Ascending aorta (tissue), 2 donors: ENCODE data around the gene ASPSCR1. TPM values are rescaled to one million over a fixed set of nuclear protein-coding genes. Genes with fewer than 3 reads are reported as not detected.
"Not testable (repeated sequence)": the region's sequence is repeated elsewhere in the genome, so short reads cannot be mapped to it uniquely, and the experiment has no call there.

Experiments
- DNase-seq, 2 donors: peaks; one replicate each; pipeline ENCODE4 v3.0.0-alpha.2; 2019; ENCODE audit warnings: low spot score in 2 of 2
- H3K27ac ChIP-seq, 2 donors: fragments of 200-600 bp; sonication (generic); one replicate each; pipeline ENCODE4 v1.5.1; 2016 to 2017; ENCODE audit warnings: mild to moderate bottlenecking in 1 of 2
- H3K27me3 ChIP-seq: fragments of 200-600 bp; sonication (generic); one replicate; pipeline ENCODE4 v1.5.1; 2017
- H3K36me3 ChIP-seq, 2 donors: fragments of 200-600 bp; sonication (generic); one replicate each; pipeline ENCODE4 v1.5.1; 2016
- H3K4me1 ChIP-seq, 2 donors: fragments of 200-600 bp; sonication (generic); one replicate each; pipeline ENCODE4 v1.5.1; 2016 to 2017; ENCODE audit warnings: mild to moderate bottlenecking in 1 of 2
- H3K4me3 ChIP-seq, 2 donors: fragments of 200-600 bp; sonication (generic); one replicate each; pipeline ENCODE4 v1.5.1; 2016 to 2017; ENCODE audit warnings: mild to moderate bottlenecking in 1 of 2
- H3K9me3 ChIP-seq, 2 donors: fragments of 200-600 bp; sonication (generic); one replicate each; pipeline ENCODE4 v1.5.1; 2016
- intact Hi-C: fragments of 100-400 bp; cut with DNase I; formaldehyde crosslinking; loops from one replicate; pipeline ENCODE4 v1.15.1; 2023
- total RNA-seq: library from RNA; depleted of rRNA; stranded (reverse); fragments of >200 nt; gene quantifications from one replicate; pipeline ENCODE4 v1.1.0, GENCODE V29; 2016
- TF ChIP-seq, protein P1 (sequence below), 3 experiments: fragments of 200-600 bp in 2 of 3; fragments of 450-650 bp in 1 of 3; sonication (generic) in 2 of 3; IDR thresholded peaks; one replicate each; pipeline ENCODE4 v1.5.1; 2016 to 2019; ENCODE audit warnings: antibody characterized with exemption in 3 of 3, mild to moderate bottlenecking in 1 of 3, moderate library complexity in 1 of 3

ASPSCR1 gene
- total RNA-seq, 1 donor from 2014 or later = 45.1 TPM

DNA sequence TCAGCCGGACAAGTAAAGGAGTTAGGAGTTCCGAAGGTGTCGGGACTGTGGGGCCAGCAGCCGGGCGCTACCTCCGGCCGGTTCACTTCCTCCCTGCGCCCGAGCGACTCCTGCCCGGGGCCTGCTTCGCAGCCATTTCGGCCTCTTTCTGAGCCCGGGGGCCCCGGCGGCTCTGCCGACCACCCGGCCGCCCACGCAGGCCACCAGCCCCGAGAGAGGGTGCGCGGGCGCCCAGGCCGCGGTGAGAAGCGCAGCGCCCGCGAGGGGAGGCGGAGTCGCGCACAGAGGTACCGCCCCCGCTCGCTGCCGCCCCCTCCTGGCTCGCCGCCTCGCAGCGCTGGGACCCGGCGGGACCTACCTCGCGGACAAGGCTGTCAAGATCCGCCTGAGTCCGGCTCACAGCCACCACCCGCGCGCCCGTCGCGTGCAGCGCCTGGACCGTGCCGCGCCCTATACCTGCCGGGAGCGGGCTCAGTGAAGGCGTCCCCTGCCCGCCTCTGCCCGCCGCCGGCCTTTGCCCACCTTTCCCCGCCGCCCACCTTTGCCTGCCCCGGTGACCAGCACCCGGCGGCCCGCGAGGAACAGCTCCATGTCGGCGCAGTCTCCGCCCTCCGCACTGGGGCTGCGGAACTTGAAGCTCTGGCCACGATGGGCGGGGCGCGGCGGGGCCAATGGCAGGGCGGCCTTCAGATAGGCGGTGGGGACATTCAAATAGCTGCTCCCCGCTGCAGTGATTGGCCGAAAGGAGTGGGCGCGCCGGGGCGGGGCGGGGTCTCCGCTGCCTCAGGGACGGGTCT lies 59.9 kb downstream of the ASPSCR1 start, which contains the start of gene DCXR:
Gene DCXR (minus strand): TSS at position 606 of the 797 bp plus-strand sequence. CDS start 15 bp downstream, at position 591.
- Histone ChIP-seq H3K27ac (peak within 1 kb of the TSS; percentile 83 to 93), H3K27me3 (peaks cover 3% of the 10 kb centered on the region), H3K9me3 (no peaks in the 10 kb centered on the region), H3K4me3 (peak within 1 kb of the TSS; percentile 72 to 75), H3K4me1 (peaks cover 12 to 16% of the 10 kb centered on the region in 2 donors), H3K36me3 (no peaks in the 10 kb centered on the region)
- peak; percentile 93 to 99 for DNase-seq
- TF ChIP-seq, protein P1, sequence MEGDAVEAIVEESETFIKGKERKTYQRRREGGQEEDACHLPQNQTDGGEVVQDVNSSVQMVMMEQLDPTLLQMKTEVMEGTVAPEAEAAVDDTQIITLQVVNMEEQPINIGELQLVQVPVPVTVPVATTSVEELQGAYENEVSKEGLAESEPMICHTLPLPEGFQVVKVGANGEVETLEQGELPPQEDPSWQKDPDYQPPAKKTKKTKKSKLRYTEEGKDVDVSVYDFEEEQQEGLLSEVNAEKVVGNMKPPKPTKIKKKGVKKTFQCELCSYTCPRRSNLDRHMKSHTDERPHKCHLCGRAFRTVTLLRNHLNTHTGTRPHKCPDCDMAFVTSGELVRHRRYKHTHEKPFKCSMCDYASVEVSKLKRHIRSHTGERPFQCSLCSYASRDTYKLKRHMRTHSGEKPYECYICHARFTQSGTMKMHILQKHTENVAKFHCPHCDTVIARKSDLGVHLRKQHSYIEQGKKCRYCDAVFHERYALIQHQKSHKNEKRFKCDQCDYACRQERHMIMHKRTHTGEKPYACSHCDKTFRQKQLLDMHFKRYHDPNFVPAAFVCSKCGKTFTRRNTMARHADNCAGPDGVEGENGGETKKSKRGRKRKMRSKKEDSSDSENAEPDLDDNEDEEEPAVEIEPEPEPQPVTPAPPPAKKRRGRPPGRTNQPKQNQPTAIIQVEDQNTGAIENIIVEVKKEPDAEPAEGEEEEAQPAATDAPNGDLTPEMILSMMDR (IDR thresholded peaks at IDR 0.05) = peak; percentile 71 to 83 (median 73)
- intact Hi-C loops = loop anchor here (1.0 kb wide), 2 partner anchors 14 to 61 kb away; partner anchors contain the start of genes FASN and LRRC45

DNA sequence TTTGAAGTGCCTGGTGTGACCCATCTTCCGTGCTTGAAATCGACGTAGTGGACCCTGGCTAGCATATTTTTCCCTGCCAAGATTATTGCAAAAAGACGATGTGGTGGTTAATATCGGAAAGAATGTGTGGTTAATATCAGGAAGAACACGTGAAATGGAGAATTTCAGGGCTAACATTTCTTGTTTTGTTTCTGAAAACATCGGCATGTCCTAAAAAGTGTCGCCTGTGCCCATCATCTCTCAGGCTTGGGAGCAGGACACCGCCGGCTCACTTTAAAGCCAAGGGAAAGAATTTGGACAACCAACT lies 60.4 kb downstream of the ASPSCR1 start:
- intact Hi-C loops = loop anchor here (1.0 kb wide), 2 partner anchors 15 to 60 kb away; partner anchors contain the start of genes FASN and LRRC45
- no peaks in the 10 kb centered on the region for H3K9me3 ChIP-seq
- H3K36me3 ChIP-seq = no peaks in the 10 kb centered on the region
- TF ChIP-seq, protein P1 (IDR thresholded peaks at IDR 0.05) = no peak
- DNase-seq = no peak
- no peaks in the 10 kb centered on the region for H3K27me3 ChIP-seq
- peak overlapping the region; percentile 83 to 93 for H3K27ac ChIP-seq
- H3K4me3 ChIP-seq = peak overlapping the region; percentile 72 to 75
- H3K4me1 ChIP-seq = peaks cover 12 to 16% of the 10 kb centered on the region in 2 donors

DNA sequence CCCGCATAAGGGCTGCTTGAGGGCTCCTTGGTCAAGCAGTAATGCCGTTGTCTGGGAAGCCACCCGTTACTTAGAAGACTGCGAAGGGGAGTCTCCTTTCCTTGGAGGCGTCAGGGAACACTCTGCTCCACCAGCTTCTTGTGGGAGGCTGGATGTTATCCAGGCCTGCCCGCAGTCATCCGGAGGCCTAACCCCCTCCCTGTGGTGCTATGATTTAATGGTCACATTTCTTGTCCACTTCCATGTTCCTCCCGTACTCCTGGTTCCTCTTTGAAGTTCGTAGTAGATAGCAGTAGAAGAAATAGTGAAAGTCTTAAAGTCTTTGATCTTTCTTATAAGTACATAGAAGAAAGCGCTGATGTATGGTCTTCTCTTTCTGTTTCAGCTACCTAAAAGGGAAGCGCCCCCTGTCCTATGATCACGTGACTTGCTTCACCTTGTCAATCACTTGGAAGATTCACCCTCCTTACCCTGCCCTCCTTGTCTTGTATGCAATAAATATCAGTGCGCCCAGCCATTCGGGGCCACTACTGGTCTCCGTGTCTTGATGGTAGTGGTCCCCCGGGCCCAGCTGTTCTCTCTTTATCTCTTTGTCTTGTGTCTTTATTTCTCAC lies 61.5 kb downstream of the ASPSCR1 start:
- intact Hi-C loops = not testable (repeated sequence)

DNA sequence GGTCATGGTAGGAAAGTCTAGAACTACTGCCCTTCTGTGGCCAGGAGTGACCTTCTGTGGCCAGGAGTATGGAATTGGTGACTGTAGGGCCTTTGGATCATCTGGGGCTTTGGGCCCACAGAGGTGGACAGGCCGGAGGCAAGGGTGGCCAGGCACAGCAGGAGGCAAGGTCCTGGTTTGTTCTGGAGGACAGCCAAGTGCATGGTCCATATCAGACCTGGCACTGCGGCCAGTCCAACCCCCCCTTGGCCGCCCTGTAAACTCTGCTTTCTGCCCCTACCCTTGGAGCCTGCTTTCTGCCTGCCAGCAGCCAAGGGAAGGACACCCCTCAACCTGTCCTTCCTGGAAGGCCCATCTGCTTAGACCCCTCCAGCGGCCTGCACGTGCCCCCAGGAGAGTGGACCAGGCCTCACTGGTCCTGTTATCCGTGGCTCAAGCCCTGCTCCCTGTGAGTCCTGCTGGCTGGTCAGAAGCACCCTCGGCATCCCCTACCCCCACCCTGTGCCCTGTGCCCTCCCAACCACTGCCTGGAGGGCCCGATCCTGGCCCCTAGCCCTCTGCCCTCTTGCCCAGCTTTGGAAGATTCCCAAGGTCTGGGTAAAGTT lies 62.4 kb downstream of the ASPSCR1 start:
- intact Hi-C loops = no loop called here
- no peaks in the 10 kb centered on the region for H3K27me3 ChIP-seq
- H3K27ac ChIP-seq = no peak overlapping the region
- no peak for DNase-seq
- no peaks in the 10 kb centered on the region for H3K9me3 ChIP-seq
- no peak overlapping the region for H3K4me3 ChIP-seq
- H3K36me3 ChIP-seq = no peaks in the 10 kb centered on the region
- H3K4me1 ChIP-seq = peaks cover 12 to 16% of the 10 kb centered on the region in 2 donors
- TF ChIP-seq, protein P1 (IDR thresholded peaks at IDR 0.05) = no peak

More for the DNA sequence above, 61.5 kb downstream of the ASPSCR1 start:
- H3K27me3 ChIP-seq, H3K4me3 ChIP-seq, H3K27ac ChIP-seq, DNase-seq, H3K36me3 ChIP-seq, H3K9me3 ChIP-seq: not testable (repeated sequence)
- peaks cover 12 to 16% of the 10 kb centered on the region in 2 donors for H3K4me1 ChIP-seq

DNA sequence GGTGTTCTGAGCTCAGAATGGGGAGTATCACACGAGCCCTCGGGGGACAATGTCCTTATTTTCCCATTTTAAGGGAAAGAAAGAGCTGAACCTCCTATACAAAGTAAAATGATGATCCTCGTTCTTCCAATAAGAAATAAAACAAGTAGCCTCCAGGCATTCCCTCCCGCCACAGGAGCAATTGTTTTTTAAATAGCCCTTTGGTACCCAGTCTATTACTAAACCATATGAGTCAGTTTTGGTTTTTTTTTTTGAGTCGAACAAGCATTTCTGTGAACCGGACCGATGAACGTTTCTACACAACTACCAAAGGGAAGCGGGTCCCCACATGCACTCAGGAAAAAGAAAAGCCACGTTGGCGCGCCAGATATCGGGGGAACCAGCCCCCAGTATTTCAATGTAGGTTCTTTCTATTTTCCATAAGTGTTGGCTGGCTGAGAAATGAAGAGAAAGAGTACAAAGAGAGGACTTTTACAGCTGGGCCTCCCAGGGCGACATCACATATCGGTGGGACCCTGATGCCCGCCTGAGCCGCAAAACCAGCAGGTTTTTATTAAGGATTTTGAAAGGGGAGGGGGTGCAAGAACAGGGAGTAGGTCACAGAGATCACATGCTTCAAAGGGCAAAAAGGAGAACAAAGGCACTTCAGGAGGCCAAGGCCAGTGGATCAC lies 63.9 kb downstream of the ASPSCR1 start:
- Histone ChIP-seq H3K9me3 (no peaks in the 10 kb centered on the region), H3K4me3 (no peak overlapping the region), H3K27me3 (no peaks in the 10 kb centered on the region), H3K36me3 (no peaks in the 10 kb centered on the region), H3K4me1 (peaks cover 7 to 11% of the 10 kb centered on the region in 2 donors), H3K27ac (no peak overlapping the region)
- TF ChIP-seq, protein P1 (IDR thresholded peaks at IDR 0.05) = no peak
- intact Hi-C loops = no loop called here
- no peak for DNase-seq
